Neural progenitor cell (in vitro differentiated cells): Measurements from ENCODE around the gene SPNS3. TPM values are rescaled to one million over a fixed set of nuclear protein-coding genes. Genes with fewer than 3 reads are reported as not detected.

Source experiments
- DNase-seq: peaks from one replicate; pipeline ENCODE4 v3.0.0-alpha.2; 2016; ENCODE audit warnings: low spot score
- H2AFZ ChIP-seq: fragments of 200-600 bp; sonication (generic); replicated peaks from 2 replicates; pipeline ENCODE4 v1.6.1; 2016; ENCODE audit warnings: antibody characterized with exemption
- H3F3A ChIP-seq: fragments of 200-600 bp; sonication (generic); 2 replicates; pipeline ENCODE4 v1.6.1; 2016; ENCODE audit warnings: antibody characterized with exemption, low read depth
- H3K27ac ChIP-seq: fragments of 200-600 bp; sonication (generic); 2 replicates; pipeline ENCODE4 v1.5.1; 2016; ENCODE audit warnings: mild to moderate bottlenecking
- H3K27me3 ChIP-seq: fragments of 200-600 bp; sonication (generic); 2 replicates; pipeline ENCODE4 v1.6.1; 2016; ENCODE audit warnings: mild to moderate bottlenecking, moderate library complexity
- H3K36me3 ChIP-seq: fragments of 200-600 bp; sonication (generic); 2 replicates; pipeline ENCODE4 v1.5.1; 2016
- H3K4me1 ChIP-seq: fragments of 200-600 bp; sonication (generic); 2 replicates; pipeline ENCODE4 v1.6.1; 2016; ENCODE audit warnings: mixed run types
- H3K4me2 ChIP-seq: fragments of 200-600 bp; sonication (generic); 2 replicates; pipeline ENCODE4 v1.6.1; 2016
- H3K4me3 ChIP-seq: fragments of 200-600 bp; sonication (generic); 2 replicates; pipeline ENCODE4 v1.5.1; 2016
- H3K79me2 ChIP-seq: fragments of 200-600 bp; sonication (generic); 2 replicates; pipeline ENCODE4 v1.6.1; 2016; ENCODE audit warnings: low read depth
- H3K9ac ChIP-seq: fragments of 200-600 bp; sonication (generic); 2 replicates; pipeline ENCODE4 v1.6.1; 2016
- H3K9me3 ChIP-seq: fragments of 200-600 bp; sonication (generic); 2 replicates; pipeline ENCODE4 v1.5.1; 2016; ENCODE audit warnings: low read depth
- H4K20me1 ChIP-seq: fragments of 200-600 bp; sonication (generic); 2 replicates; pipeline ENCODE4 v1.6.1; 2016; ENCODE audit warnings: low read depth
- H3K27ac Mint-ChIP-seq: 3 replicates; pipeline ENCODE4 v1.8.0; 2021; ENCODE audit warnings: mixed read lengths
- H3K27me3 Mint-ChIP-seq: 2 replicates; pipeline ENCODE4 v1.8.0; 2022; ENCODE audit warnings: low read depth, mild to moderate bottlenecking, inconsistent platforms, moderate library complexity, mixed read lengths; ENCODE audit not compliant: insufficient read depth
- H3K36me3 Mint-ChIP-seq: 3 replicates; pipeline ENCODE4 v1.8.0; 2021; ENCODE audit warnings: mixed read lengths
- H3K4me1 Mint-ChIP-seq: 3 replicates; pipeline ENCODE4 v1.8.0; 2021; ENCODE audit warnings: mixed read lengths
- H3K4me3 Mint-ChIP-seq: 3 replicates; pipeline ENCODE4 v1.8.0; 2021; ENCODE audit warnings: mild to moderate bottlenecking, moderate library complexity, mixed read lengths
- H3K9me3 Mint-ChIP-seq: 3 replicates; pipeline ENCODE4 v1.8.0; 2020; ENCODE audit warnings: mixed read lengths
- CTCF ChIP-seq: fragments of 200-600 bp; sonication (generic); IDR thresholded peaks from 2 replicates; pipeline ENCODE4 v1.5.1; 2017; ENCODE audit warnings: antibody characterized with exemption, mild to moderate bottlenecking
- EZH2 ChIP-seq: fragments of 200-600 bp; sonication (generic); IDR thresholded peaks from 2 replicates; pipeline ENCODE4 v1.6.1; 2017; ENCODE audit warnings: antibody characterized with exemption, mild to moderate bottlenecking, moderate library complexity
- EZH2phosphoT487 ChIP-seq: fragments of 200-600 bp; sonication (generic); IDR thresholded peaks from 2 replicates; pipeline ENCODE4 v1.6.1; 2017; ENCODE audit warnings: antibody characterized with exemption
- total RNA-seq: library from RNA; depleted of rRNA; stranded (reverse); fragments of >200 nt; gene quantifications from 2 replicates; pipeline ENCODE4 v1.2.3, GENCODE V29; 2015; ENCODE audit warnings: low replicate concordance

Gene SPNS3
- total RNA-seq, 1 donor from 2014 or later = not detected

DNA sequence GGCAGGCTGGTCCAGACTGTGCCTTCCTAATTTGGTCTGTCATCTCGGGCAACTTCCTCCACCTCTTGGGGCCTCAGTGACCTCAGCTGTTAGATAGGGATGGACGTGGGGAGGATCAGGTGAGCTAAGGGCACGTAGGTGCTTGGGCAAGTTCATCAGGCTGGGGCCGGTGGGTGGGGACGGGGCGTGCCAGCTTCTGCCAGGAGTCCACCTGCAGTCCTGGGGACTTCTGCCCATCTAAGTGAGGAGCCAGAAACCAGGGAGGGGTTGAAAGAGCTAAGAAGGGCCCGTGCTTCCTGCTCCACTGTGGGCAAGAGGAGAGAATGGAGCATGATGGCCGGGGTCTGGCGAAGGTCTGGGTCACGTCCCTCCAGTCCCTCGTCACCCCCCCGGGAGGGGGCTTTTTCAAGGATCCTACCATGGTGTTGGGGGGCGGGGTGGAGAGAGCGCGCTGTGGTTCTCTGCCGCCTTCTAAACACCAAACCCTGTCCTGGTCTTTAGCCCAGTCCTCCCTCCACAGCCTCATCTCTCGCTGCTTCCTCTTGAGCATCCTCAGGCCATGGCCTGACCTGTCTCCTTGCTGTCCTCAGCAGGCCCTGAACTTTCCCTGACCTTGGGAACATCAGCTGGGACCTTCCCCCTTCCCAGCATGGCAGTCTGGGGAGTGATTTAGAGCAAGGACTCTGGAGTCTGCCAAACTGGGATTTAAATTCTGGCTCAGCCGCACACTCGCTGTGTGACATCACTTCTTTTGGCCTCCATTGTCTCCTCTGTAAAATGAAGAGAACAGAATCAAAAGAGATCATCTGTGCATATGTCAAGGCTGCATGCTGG, 86.5 kb downstream of the SPNS3 start:
- Mint-ChIP-seq H3K9me3 (no peaks in the 10 kb centered on the region), H3K27ac (peak overlapping the region; percentile 53), H3K4me3 (no peak overlapping the region), H3K4me1 (peaks cover 35% of the 10 kb centered on the region), H3K36me3 (no peaks in the 10 kb centered on the region), H3K27me3 (peaks cover 8% of the 10 kb centered on the region)
- H3K36me3 ChIP-seq = no peaks in the 10 kb centered on the region
- no peaks in the 10 kb centered on the region for H4K20me1 ChIP-seq
- H3K4me1 ChIP-seq = peaks cover 21% of the 10 kb centered on the region
- H2AFZ ChIP-seq = peak overlapping the region; percentile 85
- no peaks in the 10 kb centered on the region for H3K79me2 ChIP-seq
- peak overlapping the region; percentile 10 for H3K4me2 ChIP-seq
- H3F3A ChIP-seq = no peaks in the 10 kb centered on the region
- TF ChIP-seq EZH2 (no peak), CTCF (no peak), EZH2phosphoT487 (no peak)
- no peaks in the 10 kb centered on the region for H3K27me3 ChIP-seq
- no peak overlapping the region for H3K27ac ChIP-seq
- H3K4me3 ChIP-seq = no peak overlapping the region
- no peaks in the 10 kb centered on the region for H3K9me3 ChIP-seq
- DNase-seq = no peak
- no peak overlapping the region for H3K9ac ChIP-seq

DNA sequence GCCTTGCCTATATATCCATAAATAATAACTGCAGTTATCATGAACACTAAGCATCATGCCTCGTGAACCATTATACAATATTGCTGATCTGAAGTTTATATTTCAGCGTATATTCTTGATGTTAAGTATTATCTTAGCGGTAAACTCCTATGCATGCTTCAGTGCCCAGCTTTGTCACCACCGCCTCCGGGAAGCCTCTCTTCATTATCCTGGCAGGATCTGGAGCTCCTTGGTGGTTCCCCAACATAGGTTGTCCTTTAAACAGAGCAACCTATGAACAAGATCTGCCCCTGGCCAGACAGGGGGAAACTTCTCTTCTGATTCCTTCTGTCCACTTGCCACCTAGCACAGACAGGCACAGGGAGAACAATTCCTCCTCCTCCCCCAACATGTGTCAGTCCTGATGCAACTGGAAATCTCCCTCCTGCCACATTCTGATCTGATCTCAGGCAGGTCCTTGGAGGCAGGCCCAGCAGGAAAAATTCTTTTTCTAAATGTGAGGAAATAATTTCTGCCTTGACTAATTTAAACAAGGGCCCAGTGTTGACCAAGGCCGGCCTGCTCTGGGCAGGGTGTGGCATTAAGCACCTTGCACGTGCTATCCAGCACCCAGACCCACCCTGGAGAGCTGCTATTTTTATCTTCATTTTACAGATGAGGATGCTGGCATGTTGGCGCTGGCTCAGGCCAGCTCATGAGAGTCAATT, 87.3 kb downstream of the SPNS3 start:
- peaks cover 5% of the 10 kb centered on the region for H3K27me3 ChIP-seq
- Mint-ChIP-seq H3K9me3 (no peaks in the 10 kb centered on the region), H3K27me3 (peaks cover 10% of the 10 kb centered on the region), H3K36me3 (peaks cover 2% of the 10 kb centered on the region), H3K4me3 (no peak overlapping the region), H3K27ac (peak overlapping the region; percentile 35), H3K4me1 (peaks cover 37% of the 10 kb centered on the region)
- no peak overlapping the region for H3K27ac ChIP-seq
- no peaks in the 10 kb centered on the region for H3K9me3 ChIP-seq
- no peak overlapping the region for H3K4me3 ChIP-seq
- TF ChIP-seq EZH2 (no peak), EZH2phosphoT487 (no peak), CTCF (no peak)
- no peak overlapping the region for H3K4me2 ChIP-seq
- no peaks in the 10 kb centered on the region for H3K36me3 ChIP-seq
- H3K9ac ChIP-seq = no peak overlapping the region
- H4K20me1 ChIP-seq = no peaks in the 10 kb centered on the region
- no peak overlapping the region for H2AFZ ChIP-seq
- H3K4me1 ChIP-seq = peaks cover 19% of the 10 kb centered on the region
- H3K79me2 ChIP-seq = no peaks in the 10 kb centered on the region
- no peaks in the 10 kb centered on the region for H3F3A ChIP-seq
- no peak for DNase-seq

- Histone ChIP-seq H3K9me3 (no peaks in the 10 kb centered on the region), H3K27ac (no peak overlapping the region), H2AFZ (no peak overlapping the region), H3K79me2 (no peaks in the 10 kb centered on the region), H3K27me3 (peaks cover 5% of the 10 kb centered on the region), H3K4me1 (peaks cover 28% of the 10 kb centered on the region), H3K36me3 (no peaks in the 10 kb centered on the region), H4K20me1 (no peaks in the 10 kb centered on the region), H3F3A (peaks cover 4% of the 10 kb centered on the region), H3K4me2 (peak overlapping the region; percentile 22), H3K9ac (no peak overlapping the region), H3K4me3 (no peak overlapping the region)
- H3K4me3 Mint-ChIP-seq = peak overlapping the region; percentile 26
- peaks cover 37% of the 10 kb centered on the region for H3K4me1 Mint-ChIP-seq
- peaks cover 10% of the 10 kb centered on the region for H3K27me3 Mint-ChIP-seq
- no peak overlapping the region for H3K27ac Mint-ChIP-seq
- no peaks in the 10 kb centered on the region for H3K9me3 Mint-ChIP-seq
- TF ChIP-seq EZH2 (no peak), CTCF (no peak), EZH2phosphoT487 (no peak)
- DNase-seq = peak; percentile 40
- H3K36me3 Mint-ChIP-seq = peaks cover 2% of the 10 kb centered on the region
Measured at GRCh38 chr17:4522661-4523060, 88.9 kb downstream of the SPNS3 start.
